Measurements from ENCODE around the gene NIP7.
"Not testable (repeated sequence)": the region's sequence is repeated elsewhere in the genome, so short reads cannot be mapped to it uniquely, and the experiment has no call there.

NIP7 gene

GRCh38 chr16:69349536-69349935, 10.0 kb downstream of the NIP7 start:
- no peak for TF ChIP-seq CTCF (IDR thresholded peaks at IDR 0.05; ENCODE audit: extremely low read depth, missing control alignments)
- DNase-seq (ENCODE audit: low spot score), result no peak

DNA sequence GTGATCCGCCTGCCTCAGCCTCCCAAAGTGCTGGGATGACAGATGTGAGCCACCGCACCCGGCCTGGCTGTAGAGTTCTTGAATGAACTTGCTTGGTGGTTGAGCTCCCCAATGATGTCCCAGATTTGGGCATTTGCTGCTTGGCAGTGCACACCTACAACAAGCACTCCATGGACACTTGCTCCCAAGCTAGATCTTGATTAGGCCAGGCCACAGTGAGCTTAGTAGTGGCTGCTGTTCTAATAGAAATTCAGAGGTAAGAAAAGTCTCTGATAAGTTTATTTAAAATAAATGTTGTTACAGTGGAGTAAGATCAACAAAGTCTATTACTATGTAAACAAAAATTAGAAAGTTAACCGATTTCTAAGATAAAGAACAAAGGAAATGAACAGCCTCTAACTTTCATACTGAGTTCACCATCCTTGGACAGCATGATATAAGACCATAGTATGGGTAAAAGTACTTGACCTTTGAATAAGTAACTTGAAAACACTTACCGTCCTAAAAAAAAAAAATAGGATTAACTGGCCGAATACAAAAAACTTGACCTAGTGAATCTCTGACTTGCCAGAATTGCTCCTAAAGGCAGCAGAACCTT, 11.1 kb downstream of the NIP7 start:
- no peak for DNase-seq (ENCODE audit: low spot score)

GRCh38 chr16:69351309-69352027, 11.9 kb downstream of the NIP7 start, which contains the start of gene TMED6:
Gene TMED6, minus strand, starts transcription at chr16:69351786. Its CDS starts 33 bp downstream, at chr16:69351753.
- no peak for DNase-seq (ENCODE audit: low spot score)
- no peak for TF ChIP-seq CTCF (IDR thresholded peaks at IDR 0.05; ENCODE audit: extremely low read depth, missing control alignments)

More for the DNA sequence above, 11.1 kb downstream of the NIP7 start:
- no peak for TF ChIP-seq CTCF (IDR thresholded peaks at IDR 0.05; ENCODE audit: extremely low read depth, missing control alignments)

GRCh38 chr16:69360070-69360469, 20.5 kb downstream of the NIP7 start:
- not testable (repeated sequence) for DNase-seq (ENCODE audit: low spot score)

DNA sequence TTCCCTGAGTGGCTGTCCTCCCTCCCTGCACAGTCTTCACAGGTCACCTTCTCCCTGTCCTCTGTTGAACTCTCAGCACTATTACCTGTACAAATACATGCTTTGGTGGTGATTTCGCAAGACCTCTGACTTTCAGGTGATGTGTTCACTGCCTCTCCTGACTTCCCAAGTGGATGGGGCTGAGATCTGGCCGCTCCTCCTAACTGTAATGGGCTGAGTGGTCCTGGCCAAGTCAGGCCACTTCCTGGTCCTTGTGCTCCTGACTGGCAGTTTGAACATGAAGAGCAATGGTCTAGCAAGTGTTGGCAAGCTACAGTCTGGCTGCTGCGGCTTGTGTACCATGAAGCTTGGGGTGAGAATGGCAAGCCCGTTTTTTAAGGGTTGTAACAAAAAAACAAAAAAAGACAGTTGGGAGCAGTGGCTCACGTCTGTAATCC, 23.7 kb downstream of the NIP7 start:
- no peak for DNase-seq (ENCODE audit: low spot score)
- TF ChIP-seq CTCF (IDR thresholded peaks at IDR 0.05; ENCODE audit: extremely low read depth, missing control alignments), result no peak

DNA sequence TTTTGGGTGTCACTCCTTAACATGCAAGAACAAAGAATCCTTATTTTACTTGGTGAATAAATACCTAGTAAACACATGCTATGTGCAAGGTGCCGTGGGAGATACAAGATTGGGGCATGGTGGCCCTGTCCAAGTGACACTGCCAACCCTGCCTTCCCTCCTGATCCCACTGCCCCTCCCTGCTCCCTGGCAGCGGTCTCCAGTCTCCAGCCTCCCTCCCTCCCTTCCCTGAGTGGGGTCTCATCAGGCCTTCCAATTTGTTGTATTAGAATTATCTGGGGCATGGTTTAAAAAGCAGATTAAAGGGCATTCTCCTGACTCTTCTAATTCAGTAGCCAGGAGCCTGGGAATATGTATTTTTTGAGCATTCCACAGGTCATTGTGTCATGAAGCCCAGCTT, 24.5 kb downstream of the NIP7 start:
- no peak for DNase-seq (ENCODE audit: low spot score)
- no peak for TF ChIP-seq CTCF (IDR thresholded peaks at IDR 0.05; ENCODE audit: extremely low read depth, missing control alignments)

DNA sequence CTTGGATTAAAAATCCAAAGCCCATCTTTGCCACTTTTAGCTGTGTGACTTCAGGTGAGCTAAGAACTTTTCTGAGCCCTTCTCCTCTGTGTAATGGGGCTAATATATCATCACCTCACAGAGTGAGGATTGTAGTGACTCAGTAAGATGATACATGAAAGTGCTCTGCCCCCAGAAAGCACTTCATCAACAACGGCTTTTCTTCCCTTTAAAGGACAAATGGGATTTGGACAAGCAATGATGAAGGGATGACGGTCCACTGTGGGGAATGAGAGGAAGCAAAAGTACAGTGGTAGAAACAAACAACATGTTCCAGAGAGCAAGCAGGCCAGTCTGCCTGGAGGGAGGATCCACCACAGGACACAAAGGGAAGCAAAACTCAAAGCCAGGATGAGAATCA, 26.3 kb downstream of the NIP7 start:
- TF ChIP-seq CTCF (IDR thresholded peaks at IDR 0.05; ENCODE audit: extremely low read depth, missing control alignments), result no peak
- DNase-seq (ENCODE audit: low spot score), result no peak

GRCh38 chr16:69366431-69366830, 26.9 kb downstream of the NIP7 start:
- TF ChIP-seq CTCF (IDR thresholded peaks at IDR 0.05; ENCODE audit: extremely low read depth, missing control alignments), result no peak
- DNase-seq (ENCODE audit: low spot score), result no peak
